IMR-90 (cell line): ENCODE data around the gene RAB6D. TPM values are rescaled to one million over a fixed set of nuclear protein-coding genes. Genes with fewer than 3 reads are reported as not detected.
"Not testable (repeated sequence)": the region's sequence is repeated elsewhere in the genome, so short reads cannot be mapped to it uniquely, and the experiment has no call there.

Source experiments
- ATAC-seq: fragments of 200-7000 bp; cut with Tn5 transposase; 2 replicates; pipeline ENCODE4 v1.9.1; 2020; ENCODE audit warnings: low read depth, mild to moderate bottlenecking, moderate library complexity
- BruUV-seq: library from RNA; stranded (reverse); fragments of 400-500 nt; replicated peaks from 2 replicates; lab custom pipeline; 2021; lab: Mats Ljungman, UMichigan
- CTCF ChIA-PET: fragments of 300-600 bp; formaldehyde crosslinking; extraction: SDS; loops from one replicate; lab custom pipeline; 2021; ENCODE audit warnings: antibody characterized with exemption; lab: Yijun Ruan, JAX
- POLR2A ChIA-PET: fragments of 300-600 bp; sonication (Branson Sonifier 250); formaldehyde crosslinking; loops from one replicate; lab custom pipeline; 2022; ENCODE audit warnings: antibody characterized with exemption; ENCODE audit not compliant: unreplicated experiment; lab: Charles Lee
- DNase-seq: peaks from one replicate; pipeline ENCODE4 v3.0.0; 2013
- H2AFZ ChIP-seq: replicated peaks from 2 replicates; pipeline ENCODE3; 2013; ENCODE audit warnings: low read length, mild to moderate bottlenecking; ENCODE audit not compliant: poor library complexity
- H2AK5ac ChIP-seq: 2 replicates; pipeline ENCODE4 v1.6.1; 2013; ENCODE audit warnings: low read depth, low read length, inconsistent platforms
- H2AK9ac ChIP-seq: replicated peaks from 2 replicates; pipeline ENCODE3; 2013; ENCODE audit warnings: mild to moderate bottlenecking, low read depth, low read length, moderate library complexity; ENCODE audit not compliant: poor library complexity
- H2BK120ac ChIP-seq: 2 replicates; pipeline ENCODE4 v1.6.1; 2013; ENCODE audit warnings: low read depth, low read length, inconsistent platforms
- H2BK15ac ChIP-seq: 3 replicates; pipeline ENCODE4 v1.6.1; 2013; ENCODE audit warnings: low read depth, low read length, inconsistent platforms
- H2BK20ac ChIP-seq: 2 replicates; pipeline ENCODE4 v1.6.1; 2013; ENCODE audit warnings: low read depth, mild to moderate bottlenecking, inconsistent platforms, low read length, moderate library complexity
- H2BK5ac ChIP-seq: 2 replicates; pipeline ENCODE4 v1.6.1; 2013; ENCODE audit warnings: mild to moderate bottlenecking, low read depth, low read length, inconsistent platforms; ENCODE audit not compliant: poor library complexity, severe bottlenecking
- H3K14ac ChIP-seq: replicated peaks from 2 replicates; pipeline ENCODE4 v1.6.1; 2013; ENCODE audit warnings: low read depth, low read length, inconsistent platforms
- H3K18ac ChIP-seq: 2 replicates; pipeline ENCODE4 v1.6.1; 2013; ENCODE audit warnings: low read depth, low read length, control low read depth
- H3K23ac ChIP-seq: 2 replicates; pipeline ENCODE4 v1.6.1; 2013; ENCODE audit warnings: low read depth, low read length, inconsistent platforms
- H3K27ac ChIP-seq: 2 replicates; pipeline ENCODE4 v1.5.1; 2013; ENCODE audit warnings: mild to moderate bottlenecking, control low read depth, low read length; ENCODE audit not compliant: insufficient read depth
- H3K27me3 ChIP-seq: 2 replicates; pipeline ENCODE4 v1.6.1; 2013; ENCODE audit warnings: low read length; ENCODE audit not compliant: control insufficient read depth, insufficient read depth
- H3K36me3 ChIP-seq: 2 replicates; pipeline ENCODE4 v1.6.1; 2013; ENCODE audit warnings: low read length, mixed read lengths; ENCODE audit not compliant: control insufficient read depth, insufficient read depth
- H3K4ac ChIP-seq: 2 replicates; pipeline ENCODE4 v1.6.1; 2013; ENCODE audit warnings: low read depth, low read length, inconsistent platforms
- H3K4me1 ChIP-seq: 2 replicates; pipeline ENCODE4 v1.6.1; 2013; ENCODE audit warnings: low read length, mixed read lengths; ENCODE audit not compliant: control insufficient read depth, insufficient read depth
- H3K4me2 ChIP-seq: 2 replicates; pipeline ENCODE4 v1.6.1; 2013; ENCODE audit warnings: low read depth, mild to moderate bottlenecking, control low read depth, low read length, moderate library complexity
- H3K4me3 ChIP-seq: 2 replicates; pipeline ENCODE4 v1.5.1; 2013; ENCODE audit warnings: low read depth, mild to moderate bottlenecking, control low read depth, low read length, moderate library complexity; ENCODE audit not compliant: insufficient read depth
- H3K56ac ChIP-seq: 2 replicates; pipeline ENCODE4 v1.6.1; 2013; ENCODE audit warnings: low read length, inconsistent platforms; ENCODE audit not compliant: insufficient read depth; ENCODE audit errors: extremely low read depth
- H3K79me1 ChIP-seq, 2 experiments: 2 replicates each; pipeline ENCODE4 v1.6.1; 2013; ENCODE audit warnings: low read length in 2 of 2, inconsistent platforms in 1 of 2, low read depth in 1 of 2
- H3K9ac ChIP-seq: 2 replicates; pipeline ENCODE4 v1.6.1; 2013; ENCODE audit warnings: low read depth, low read length, control low read depth
- H3K9me1 ChIP-seq: 2 replicates; pipeline ENCODE4 v1.6.1; 2013; ENCODE audit warnings: low read length, inconsistent platforms; ENCODE audit not compliant: insufficient read depth
- H3K9me3 ChIP-seq: 2 replicates; pipeline ENCODE4 v1.6.1; 2013; ENCODE audit warnings: low read length; ENCODE audit not compliant: control insufficient read depth, insufficient read depth
- H4K20me1 ChIP-seq: 2 replicates; pipeline ENCODE4 v1.6.1; 2013; ENCODE audit warnings: low read length, inconsistent platforms; ENCODE audit not compliant: insufficient read depth
- H4K5ac ChIP-seq: 2 replicates; pipeline ENCODE4 v1.6.1; 2013; ENCODE audit warnings: mild to moderate bottlenecking, low read depth, low read length, control low read depth
- H4K8ac ChIP-seq, 2 experiments: 2 replicates each; pipeline ENCODE4 v1.6.1; 2013; ENCODE audit warnings: low read depth in 2 of 2, low read length in 2 of 2, control low read depth in 1 of 2, inconsistent platforms in 1 of 2
- H4K91ac ChIP-seq: 2 replicates; pipeline ENCODE4 v1.6.1; 2013; ENCODE audit warnings: low read depth, low read length, inconsistent platforms; ENCODE audit not compliant: insufficient read depth
- WGBS, 2 experiments: methylation state at CpG; one replicate each; pipeline versions ENCODE4 v1.1.5 to v1.1.7; 2013; ENCODE audit warnings: missing lambda C conversion rate in 2 of 2; ENCODE audit not compliant: insufficient read length in 1 of 2; ENCODE audit errors: extremely low coverage in 2 of 2; 5-methylcytosine and 5-hydroxymethylcytosine counted together
- dilution Hi-C: fragments of 300-500 bp; cut with HindIII; formaldehyde crosslinking; loops from one replicate; pipeline ENCODE4 v1.14.3; 2018; ENCODE audit warnings: low sequenced_read_pairs; ENCODE audit not compliant: unreplicated experiment
- in situ Hi-C: fragments of 300-500 bp; cut with MboI; formaldehyde crosslinking; loops from 3 replicates; pipeline ENCODE4 v1.14.3; 2019; ENCODE audit warnings: low sequenced_read_pairs, inconsistent platforms, mixed read lengths
- intact Hi-C: fragments of 100-400 bp; cut with micrococcal nuclease; formaldehyde crosslinking; loops from 2 replicates; pipeline ENCODE4 v1.10.0; 2022
- polyA plus RNA-seq, 3 experiments: library from polyadenylated mRNA; depleted of rRNA; stranded (reverse); fragments of >200 nt; gene quantifications; 2 replicates each; pipeline ENCODE4 v1.2.3, GENCODE V29; 2012; ENCODE audit warnings: low replicate concordance in 1 of 3
- total RNA-seq: library from RNA; depleted of rRNA; stranded (reverse); fragments of >200 nt; gene quantifications from 2 replicates; pipeline ENCODE4 v1.2.3, GENCODE V29; 2012

RAB6D gene
- total and polyA plus RNA-seq, 2 of the 4 experiments (the other 2 are of a cell fraction): not detected

DNA sequence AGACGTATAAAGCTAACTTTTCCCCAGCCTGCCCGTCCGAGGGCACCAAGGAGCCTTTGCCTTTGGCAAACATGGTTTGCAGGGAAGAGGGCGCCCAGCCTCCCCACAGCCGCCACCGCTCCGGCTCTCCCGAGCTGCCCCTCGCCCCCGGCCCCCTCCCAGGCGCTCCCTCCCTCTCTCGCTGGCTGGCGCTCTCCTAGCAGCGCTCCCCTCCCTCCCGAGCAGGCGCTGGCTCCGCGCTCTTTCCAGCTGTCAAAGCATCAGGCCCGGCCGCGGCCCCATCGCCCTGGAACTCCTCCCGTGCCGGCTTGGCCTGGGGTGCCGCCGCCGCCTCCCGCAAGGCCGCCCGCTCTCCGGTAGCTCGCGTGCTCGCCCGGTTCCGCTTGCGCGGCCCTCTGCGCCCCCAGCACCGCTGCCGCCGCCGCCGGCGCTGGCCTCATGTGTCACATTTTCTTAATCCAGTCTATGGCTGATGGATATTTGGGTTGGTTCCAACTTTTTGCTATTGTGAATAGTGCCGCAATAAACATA is 10.7 kb downstream of the RAB6D start:
- H3K9me1 ChIP-seq, H3K56ac ChIP-seq, H3K27ac ChIP-seq, H3K18ac ChIP-seq, H2BK20ac ChIP-seq, H3K36me3 ChIP-seq, H2AK5ac ChIP-seq, H2BK5ac ChIP-seq, H2BK15ac ChIP-seq, intact Hi-C loops, ATAC-seq, H3K23ac ChIP-seq, H3K4me1 ChIP-seq, H3K9me3 ChIP-seq, H3K79me1 ChIP-seq, H4K8ac ChIP-seq, H3K9ac ChIP-seq, CTCF ChIA-PET, H4K91ac ChIP-seq, BruUV-seq, H2AK9ac ChIP-seq, H3K4ac ChIP-seq, H4K20me1 ChIP-seq, H4K5ac ChIP-seq, H3K4me3 ChIP-seq, POLR2A ChIA-PET, H2BK120ac ChIP-seq, H3K14ac ChIP-seq, H3K27me3 ChIP-seq, in situ Hi-C loops, DNase-seq, H2AFZ ChIP-seq, H3K4me2 ChIP-seq: not testable (repeated sequence)
- dilution Hi-C loops: loop anchor here (25.0 kb wide), 1 partner anchor 1066 kb away; no protein-coding TSS in a partner anchor
- no CpG with 5 or more reads among the region's 46 CpGs for WGBS, 2 experiments
